Neural cell (in vitro differentiated cells): ENCODE measurements around the gene CCNY. TPM values are rescaled to one million over a fixed set of nuclear protein-coding genes. Genes with fewer than 3 reads are reported as not detected.

Source experiments
- H2AFZ ChIP-seq: fragments of 200-600, 300-800 bp; sonication (generic), shearing (Covaris generic); 2 replicates; pipeline ENCODE4 v1.6.0; 2014; ENCODE audit warnings: low read depth, mild to moderate bottlenecking, antibody characterized with exemption, low read length, moderate library complexity
- H3F3A ChIP-seq: fragments of 200-600 bp; shearing (Covaris generic); 2 replicates; pipeline ENCODE4 v1.6.1; 2016; ENCODE audit warnings: mild to moderate bottlenecking, moderate library complexity, mixed read lengths, antibody characterized with exemption, low read length; ENCODE audit not compliant: insufficient read depth, poor library complexity, severe bottlenecking
- H3K27ac ChIP-seq: fragments of 200-600, 300-800 bp; sonication (generic), shearing (Covaris generic); 2 replicates; pipeline ENCODE4 v1.5.1; 2014; ENCODE audit warnings: mild to moderate bottlenecking, low read length, moderate library complexity
- H3K27me3 ChIP-seq: fragments of 300-800, 200-600 bp; sonication (generic), shearing (Covaris generic); 2 replicates; pipeline ENCODE4 v1.6.0; 2014; ENCODE audit warnings: mild to moderate bottlenecking, low read depth, low read length, moderate library complexity; ENCODE audit not compliant: insufficient read depth
- H3K36me3 ChIP-seq: fragments of 300-800, 200-600 bp; sonication (generic), shearing (Covaris generic); 2 replicates; pipeline ENCODE4 v1.5.1; 2014; ENCODE audit warnings: mild to moderate bottlenecking, antibody characterized with exemption, low read length, moderate library complexity; ENCODE audit not compliant: insufficient read depth
- H3K4me2 ChIP-seq: fragments of 300-800, 200-600 bp; sonication (generic), shearing (Covaris generic); 2 replicates; pipeline ENCODE4 v1.6.0; 2014; ENCODE audit warnings: mild to moderate bottlenecking, low read length
- H3K4me3 ChIP-seq: fragments of 300-800, 200-600 bp; sonication (generic), shearing (Covaris generic); 2 replicates; pipeline ENCODE4 v1.5.1; 2014; ENCODE audit warnings: mild to moderate bottlenecking, low read length, moderate library complexity
- H3K79me2 ChIP-seq: fragments of 200-600 bp; shearing (Covaris generic); replicated peaks from 2 replicates; pipeline ENCODE4 v1.6.0; 2014; ENCODE audit warnings: mild to moderate bottlenecking, low read length, moderate library complexity; ENCODE audit not compliant: insufficient read depth
- H3K9ac ChIP-seq: fragments of 300-800, 200-600 bp; sonication (generic), shearing (Covaris generic); 2 replicates; pipeline ENCODE4 v1.6.1; 2016; ENCODE audit warnings: mild to moderate bottlenecking, low read length, mixed read lengths
- H3K9me2 ChIP-seq: fragments of 200-600 bp; shearing (Covaris generic); 2 replicates; pipeline ENCODE4 v1.6.1; 2016; ENCODE audit warnings: mild to moderate bottlenecking, low read length, mixed read lengths; ENCODE audit not compliant: insufficient read depth
- H3K9me3 ChIP-seq: fragments of 200-600, 300-800 bp; sonication (generic), shearing (Covaris generic); 2 replicates; pipeline ENCODE4 v1.6.1; 2016; ENCODE audit warnings: mild to moderate bottlenecking, mixed run types, low read length, moderate library complexity, mixed read lengths
- H4K20me1 ChIP-seq: fragments of 200-600 bp; shearing (Covaris generic); 2 replicates; pipeline ENCODE4 v1.6.1; 2016; ENCODE audit warnings: mild to moderate bottlenecking, mixed run types; ENCODE audit not compliant: insufficient read depth
- EP300 ChIP-seq: fragments of 450-650 bp; conservative IDR thresholded peaks from 2 replicates; pipeline ENCODE4 v1.6.1; 2014; ENCODE audit warnings: antibody characterized with exemption, mild to moderate bottlenecking, moderate library complexity; ENCODE audit not compliant: poor library complexity, severe bottlenecking
- EZH2 ChIP-seq: fragments of 200-600, 300-800 bp; shearing (Covaris generic), sonication (generic); IDR thresholded peaks from 2 replicates; pipeline ENCODE4 v1.6.1; 2014; ENCODE audit warnings: antibody characterized with exemption, low read length, borderline replicate concordance, mild to moderate bottlenecking; ENCODE audit not compliant: insufficient read depth, poor library complexity, severe bottlenecking
- MXI1 ChIP-seq: fragments of 450-650 bp; conservative IDR thresholded peaks from 2 replicates; pipeline ENCODE4 v1.6.1; 2014; ENCODE audit warnings: antibody characterized with exemption, mild to moderate bottlenecking; ENCODE audit not compliant: poor library complexity, severe bottlenecking
- POLR2AphosphoS5 ChIP-seq: IDR thresholded peaks from 2 replicates; pipeline ENCODE4 v1.6.1; 2012
- RAD21 ChIP-seq: fragments of 450-650 bp; conservative IDR thresholded peaks from 2 replicates; pipeline ENCODE4 v1.6.1; 2014; ENCODE audit warnings: antibody characterized with exemption, mild to moderate bottlenecking, moderate library complexity
- SMC3 ChIP-seq: fragments of 450-650 bp; conservative IDR thresholded peaks from 2 replicates; pipeline ENCODE4 v1.6.1; 2014; ENCODE audit warnings: antibody characterized with exemption, mild to moderate bottlenecking, moderate library complexity; ENCODE audit not compliant: poor library complexity
- TAF1 ChIP-seq: IDR thresholded peaks from 2 replicates; pipeline ENCODE4 v1.6.1; 2012; ENCODE audit warnings: low read depth
- polyA plus RNA-seq: library from polyadenylated mRNA; depleted of rRNA; stranded (reverse); fragments of >200 nt; gene quantifications from 2 replicates; pipeline ENCODE4 v1.2.3, GENCODE V29; 2014
- TF ChIP-seq, protein P1 (sequence below): IDR thresholded peaks from 2 replicates; pipeline ENCODE4 v1.6.1; 2012; ENCODE audit warnings: borderline replicate concordance
- TF ChIP-seq, protein P2 (sequence below): fragments of 450-650 bp; IDR thresholded peaks from 2 replicates; pipeline ENCODE4 v1.5.1; 2014; ENCODE audit warnings: antibody characterized with exemption, mild to moderate bottlenecking, moderate library complexity; ENCODE audit not compliant: poor library complexity, severe bottlenecking

The CCNY gene
- polyA plus RNA-seq, 1 donor from 2014 or later, result 36.4 TPM

DNA sequence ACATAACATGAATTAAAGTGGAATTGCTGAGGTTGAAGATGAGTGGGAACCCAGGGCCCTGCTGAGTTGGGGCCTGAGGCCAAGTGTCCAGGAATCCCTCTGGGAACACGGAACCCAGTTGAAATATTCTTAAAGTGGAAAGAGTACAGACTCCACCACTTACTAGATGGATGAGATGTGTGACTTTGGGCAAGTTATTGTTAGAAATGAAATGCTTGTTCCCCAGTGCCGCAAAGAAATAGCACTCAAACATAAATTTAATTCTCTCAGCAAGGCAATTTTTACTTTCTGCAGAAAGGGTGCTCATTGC, 54.5 kb downstream of the CCNY start:
- TF ChIP-seq TAF1 (no peak), EP300 (no peak), RAD21 (no peak), POLR2AphosphoS5 (no peak), SMC3 (no peak), EZH2 (no peak), MXI1 (no peak)
- TF ChIP-seq, protein P1, sequence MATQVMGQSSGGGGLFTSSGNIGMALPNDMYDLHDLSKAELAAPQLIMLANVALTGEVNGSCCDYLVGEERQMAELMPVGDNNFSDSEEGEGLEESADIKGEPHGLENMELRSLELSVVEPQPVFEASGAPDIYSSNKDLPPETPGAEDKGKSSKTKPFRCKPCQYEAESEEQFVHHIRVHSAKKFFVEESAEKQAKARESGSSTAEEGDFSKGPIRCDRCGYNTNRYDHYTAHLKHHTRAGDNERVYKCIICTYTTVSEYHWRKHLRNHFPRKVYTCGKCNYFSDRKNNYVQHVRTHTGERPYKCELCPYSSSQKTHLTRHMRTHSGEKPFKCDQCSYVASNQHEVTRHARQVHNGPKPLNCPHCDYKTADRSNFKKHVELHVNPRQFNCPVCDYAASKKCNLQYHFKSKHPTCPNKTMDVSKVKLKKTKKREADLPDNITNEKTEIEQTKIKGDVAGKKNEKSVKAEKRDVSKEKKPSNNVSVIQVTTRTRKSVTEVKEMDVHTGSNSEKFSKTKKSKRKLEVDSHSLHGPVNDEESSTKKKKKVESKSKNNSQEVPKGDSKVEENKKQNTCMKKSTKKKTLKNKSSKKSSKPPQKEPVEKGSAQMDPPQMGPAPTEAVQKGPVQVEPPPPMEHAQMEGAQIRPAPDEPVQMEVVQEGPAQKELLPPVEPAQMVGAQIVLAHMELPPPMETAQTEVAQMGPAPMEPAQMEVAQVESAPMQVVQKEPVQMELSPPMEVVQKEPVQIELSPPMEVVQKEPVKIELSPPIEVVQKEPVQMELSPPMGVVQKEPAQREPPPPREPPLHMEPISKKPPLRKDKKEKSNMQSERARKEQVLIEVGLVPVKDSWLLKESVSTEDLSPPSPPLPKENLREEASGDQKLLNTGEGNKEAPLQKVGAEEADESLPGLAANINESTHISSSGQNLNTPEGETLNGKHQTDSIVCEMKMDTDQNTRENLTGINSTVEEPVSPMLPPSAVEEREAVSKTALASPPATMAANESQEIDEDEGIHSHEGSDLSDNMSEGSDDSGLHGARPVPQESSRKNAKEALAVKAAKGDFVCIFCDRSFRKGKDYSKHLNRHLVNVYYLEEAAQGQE, result no peak
- TF ChIP-seq, protein P2, sequence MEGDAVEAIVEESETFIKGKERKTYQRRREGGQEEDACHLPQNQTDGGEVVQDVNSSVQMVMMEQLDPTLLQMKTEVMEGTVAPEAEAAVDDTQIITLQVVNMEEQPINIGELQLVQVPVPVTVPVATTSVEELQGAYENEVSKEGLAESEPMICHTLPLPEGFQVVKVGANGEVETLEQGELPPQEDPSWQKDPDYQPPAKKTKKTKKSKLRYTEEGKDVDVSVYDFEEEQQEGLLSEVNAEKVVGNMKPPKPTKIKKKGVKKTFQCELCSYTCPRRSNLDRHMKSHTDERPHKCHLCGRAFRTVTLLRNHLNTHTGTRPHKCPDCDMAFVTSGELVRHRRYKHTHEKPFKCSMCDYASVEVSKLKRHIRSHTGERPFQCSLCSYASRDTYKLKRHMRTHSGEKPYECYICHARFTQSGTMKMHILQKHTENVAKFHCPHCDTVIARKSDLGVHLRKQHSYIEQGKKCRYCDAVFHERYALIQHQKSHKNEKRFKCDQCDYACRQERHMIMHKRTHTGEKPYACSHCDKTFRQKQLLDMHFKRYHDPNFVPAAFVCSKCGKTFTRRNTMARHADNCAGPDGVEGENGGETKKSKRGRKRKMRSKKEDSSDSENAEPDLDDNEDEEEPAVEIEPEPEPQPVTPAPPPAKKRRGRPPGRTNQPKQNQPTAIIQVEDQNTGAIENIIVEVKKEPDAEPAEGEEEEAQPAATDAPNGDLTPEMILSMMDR, result no peak

GRCh38 chr10:35391153-35391953, 55.0 kb downstream of the CCNY start:
- Histone ChIP-seq H4K20me1 (no peaks in the 10 kb centered on the region), H2AFZ (no peak overlapping the region), H3F3A (no peaks in the 10 kb centered on the region), H3K27me3 (no peaks in the 10 kb centered on the region), H3K9ac (no peak overlapping the region), H3K9me2 (no peaks in the 10 kb centered on the region), H3K36me3 (no peaks in the 10 kb centered on the region), H3K4me2 (no peak overlapping the region), H3K4me3 (no peak overlapping the region), H3K27ac (no peak overlapping the region), H3K79me2 (peaks cover 54% of the 10 kb centered on the region), H3K9me3 (no peaks in the 10 kb centered on the region)
- no peak for TF ChIP-seq MXI1
- TF ChIP-seq SMC3, result no peak
- TF ChIP-seq, protein P2, result no peak
- no peak for TF ChIP-seq EZH2
- TF ChIP-seq POLR2AphosphoS5, result no peak
- TF ChIP-seq RAD21, result no peak
- TF ChIP-seq, protein P1, result no peak
- no peak for TF ChIP-seq EP300
- no peak for TF ChIP-seq TAF1

More for the DNA sequence above, 54.5 kb downstream of the CCNY start:
- H3F3A ChIP-seq, result no peaks in the 10 kb centered on the region
- no peaks in the 10 kb centered on the region for H3K36me3 ChIP-seq
- H3K4me2 ChIP-seq, result no peak overlapping the region
- no peaks in the 10 kb centered on the region for H4K20me1 ChIP-seq
- H3K9me3 ChIP-seq, result no peaks in the 10 kb centered on the region
- no peak overlapping the region for H2AFZ ChIP-seq
- no peaks in the 10 kb centered on the region for H3K27me3 ChIP-seq
- H3K4me3 ChIP-seq, result no peak overlapping the region
- no peak overlapping the region for H3K9ac ChIP-seq
- H3K79me2 ChIP-seq, result peaks cover 55% of the 10 kb centered on the region
- H3K9me2 ChIP-seq, result no peaks in the 10 kb centered on the region
- no peak overlapping the region for H3K27ac ChIP-seq
